HG03159 (cell line): ENCODE data around the gene LRRC75A.
A peak's percentile ranks its signal among the peaks of the same experiment; 100 is the strongest.
"Not testable (repeated sequence)": the region's sequence is repeated elsewhere in the genome, so short reads cannot be mapped to it uniquely, and the experiment has no call there.

Source experiments
- ATAC-seq: cut with Tn5 transposase; IDR thresholded peaks from one replicate; pipeline ENCODE4 v1.9.1; 2021; ENCODE audit warnings: mild to moderate bottlenecking, moderate library complexity; ENCODE audit not compliant: unreplicated experiment

Gene LRRC75A, protein sequence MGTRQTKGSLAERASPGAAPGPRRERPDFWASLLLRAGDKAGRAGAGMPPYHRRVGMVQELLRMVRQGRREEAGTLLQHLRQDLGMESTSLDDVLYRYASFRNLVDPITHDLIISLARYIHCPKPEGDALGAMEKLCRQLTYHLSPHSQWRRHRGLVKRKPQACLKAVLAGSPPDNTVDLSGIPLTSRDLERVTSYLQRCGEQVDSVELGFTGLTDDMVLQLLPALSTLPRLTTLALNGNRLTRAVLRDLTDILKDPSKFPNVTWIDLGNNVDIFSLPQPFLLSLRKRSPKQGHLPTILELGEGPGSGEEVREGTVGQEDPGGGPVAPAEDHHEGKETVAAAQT

DNA sequence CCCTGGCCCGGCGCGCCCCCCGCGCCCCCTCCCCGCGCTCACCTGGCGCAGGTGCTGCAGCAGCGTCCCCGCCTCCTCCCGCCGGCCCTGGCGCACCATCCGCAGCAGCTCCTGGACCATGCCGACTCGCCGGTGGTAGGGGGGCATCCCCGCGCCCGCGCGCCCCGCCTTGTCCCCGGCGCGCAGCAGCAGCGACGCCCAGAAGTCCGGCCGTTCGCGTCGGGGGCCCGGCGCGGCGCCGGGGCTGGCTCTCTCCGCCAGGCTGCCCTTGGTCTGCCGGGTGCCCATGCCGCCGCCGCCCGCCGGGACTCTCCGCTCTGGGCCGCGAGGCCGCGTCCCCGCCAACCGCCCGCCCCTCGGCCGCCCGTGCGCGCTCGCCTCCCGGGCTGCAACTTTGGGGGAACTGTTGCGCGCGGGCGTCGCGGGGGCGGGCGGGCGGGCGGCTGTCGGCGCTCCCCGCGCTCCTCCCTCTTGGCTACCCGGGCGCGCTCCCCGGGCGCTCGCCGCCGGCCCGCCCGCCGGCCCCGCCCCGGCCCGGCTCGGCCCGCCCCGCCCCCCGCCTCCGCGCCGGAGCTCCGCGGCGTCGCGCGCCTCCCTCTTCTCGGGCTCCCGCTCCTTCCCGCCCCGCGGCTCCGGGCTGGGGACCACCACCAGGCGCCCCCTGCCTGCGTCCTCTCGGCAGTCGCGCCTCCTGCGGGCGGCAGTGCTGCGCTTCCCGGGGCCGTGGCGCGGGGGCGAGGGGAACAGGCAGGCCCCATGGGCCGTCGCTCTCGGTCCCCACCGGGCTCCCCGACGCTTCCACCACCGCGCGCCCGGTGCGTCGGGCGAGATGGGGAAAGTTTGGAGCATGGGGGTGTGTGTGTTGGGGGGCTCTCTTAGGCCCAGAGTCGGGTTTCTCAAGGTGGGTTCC, at the start of gene LRRC75A:
TSS of gene LRRC75A (minus strand) at position 491 of the 910 bp plus-strand sequence. CDS start at position 288, 203 bp downstream.
- no peak for ATAC-seq

DNA sequence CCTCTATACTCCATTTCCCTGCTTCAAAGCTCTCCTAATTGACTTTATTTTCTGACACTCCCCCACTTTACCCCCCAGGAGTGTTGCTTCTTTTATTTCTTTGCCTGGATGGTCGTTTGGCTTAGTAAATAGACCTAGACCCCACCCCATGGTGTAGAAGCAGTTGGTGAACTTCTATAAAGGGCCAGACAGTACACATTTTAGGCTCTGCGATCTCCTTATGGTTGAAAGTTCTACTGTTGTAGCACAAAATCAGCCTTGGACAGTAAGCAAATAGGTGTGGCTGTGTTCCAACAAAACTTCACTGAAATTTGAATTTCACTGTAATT, 45.1 kb upstream of the LRRC75A start:
- no peak for ATAC-seq

DNA sequence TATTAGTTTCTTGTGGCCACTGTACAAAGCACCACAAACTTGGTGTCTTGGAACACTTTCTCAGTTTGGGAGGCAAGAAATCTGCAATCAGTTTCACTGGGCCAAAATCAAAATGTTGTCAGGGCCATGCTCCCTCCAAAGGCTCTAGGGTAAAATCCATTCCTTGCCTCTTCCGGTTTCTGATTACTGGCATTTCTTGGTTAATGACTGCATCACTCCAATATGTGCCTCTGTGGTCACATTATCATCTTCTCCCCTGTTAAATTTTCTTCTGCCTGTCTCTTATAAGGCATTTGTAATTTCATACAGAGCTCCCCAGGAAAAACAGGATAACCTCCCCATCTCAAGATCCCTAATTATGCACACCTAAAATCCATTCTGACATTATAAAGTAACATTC, 42.2 kb upstream of the LRRC75A start:
- ATAC-seq: no peak

DNA sequence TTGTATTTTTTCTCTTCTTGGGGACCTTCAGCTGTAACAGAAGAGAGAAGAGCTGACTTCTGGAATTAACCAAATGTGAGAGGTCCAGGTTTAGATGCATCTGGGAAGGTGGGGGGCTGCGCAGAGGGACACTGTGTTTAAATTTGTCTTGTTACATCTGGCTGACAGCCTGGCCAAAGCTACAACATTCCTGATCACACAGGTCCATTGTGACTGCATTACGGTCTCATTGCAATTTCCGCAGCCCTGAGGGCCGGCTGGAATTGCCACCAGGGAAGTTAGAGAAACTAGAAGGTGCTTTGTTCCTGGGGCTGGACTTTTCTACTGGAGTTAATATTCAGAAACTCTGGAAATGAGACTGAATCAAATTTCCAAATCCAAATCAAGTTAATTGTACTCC, 37.9 kb upstream of the LRRC75A start:
- ATAC-seq: no peak

DNA sequence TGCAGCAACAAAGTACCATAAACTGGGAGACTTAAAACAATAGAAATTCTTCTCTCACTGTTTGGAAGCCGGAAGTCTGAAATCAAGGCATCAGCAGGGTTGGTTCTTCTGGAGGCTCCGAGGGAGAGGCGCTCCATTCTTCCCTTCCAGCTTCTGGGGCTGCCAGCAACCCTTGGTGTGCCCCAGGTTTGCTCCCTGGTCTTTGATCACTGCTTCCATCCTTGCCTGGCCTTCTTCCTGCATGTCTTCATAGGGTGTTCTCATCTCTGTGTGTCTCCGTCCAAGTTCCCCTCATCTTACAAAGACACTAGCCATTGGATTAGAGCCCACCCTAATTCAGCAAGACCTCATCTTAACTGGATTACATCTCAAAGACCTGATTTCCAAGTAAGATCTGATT, 35.3 kb upstream of the LRRC75A start:
- ATAC-seq: no peak

DNA sequence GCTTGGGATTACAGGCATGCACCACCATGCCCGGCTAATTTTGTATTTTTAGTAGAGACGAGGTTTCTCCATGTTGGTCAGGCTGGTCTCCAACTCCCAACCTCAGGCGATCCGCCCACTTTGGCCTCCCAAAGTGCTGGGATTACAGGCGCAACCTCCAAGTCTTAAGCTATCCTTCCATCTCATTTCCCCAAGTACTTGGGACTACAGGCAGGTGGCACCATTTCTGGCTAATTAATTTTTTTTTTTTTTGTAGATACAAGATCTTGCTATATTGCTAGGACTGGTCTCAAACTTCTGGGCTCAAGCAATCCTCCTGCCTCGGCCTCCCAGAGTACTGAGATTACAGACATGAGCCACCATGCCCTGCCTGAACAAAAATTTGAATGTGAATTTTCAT, 33.6 kb upstream of the LRRC75A start:
- ATAC-seq: not testable (repeated sequence)

DNA sequence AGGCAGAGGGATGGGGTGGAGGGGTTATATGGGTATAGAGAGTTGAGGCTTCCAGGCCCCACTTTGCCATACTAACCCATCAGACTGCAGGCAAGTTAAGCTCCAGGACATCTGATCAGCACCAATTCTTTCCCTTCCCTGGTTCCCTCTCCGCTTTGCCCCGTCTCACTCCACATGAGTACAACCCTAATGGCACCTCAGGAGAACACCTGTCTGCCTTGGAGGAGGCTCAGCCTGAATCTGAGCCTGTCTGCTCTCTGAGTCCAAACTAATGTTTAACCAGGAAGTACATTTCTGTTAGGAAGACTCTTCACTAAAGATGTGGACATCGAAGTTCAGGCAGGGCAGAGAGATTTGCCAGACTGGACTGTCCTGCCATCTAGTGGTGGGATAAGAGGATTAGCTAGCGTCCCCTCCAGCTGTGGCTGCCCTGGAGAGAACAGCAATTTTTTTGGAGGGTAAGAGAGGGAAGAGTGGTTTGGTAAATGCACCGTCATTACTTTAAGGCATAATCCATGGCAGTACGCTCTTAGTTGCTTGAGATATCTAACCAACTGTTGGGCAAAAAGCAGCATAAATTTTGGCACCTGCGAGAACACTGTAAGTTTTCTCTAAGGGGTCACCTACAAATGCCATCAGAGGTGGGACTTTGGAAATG, 29.2 kb upstream of the LRRC75A start:
- ATAC-seq: peak; percentile 66

DNA sequence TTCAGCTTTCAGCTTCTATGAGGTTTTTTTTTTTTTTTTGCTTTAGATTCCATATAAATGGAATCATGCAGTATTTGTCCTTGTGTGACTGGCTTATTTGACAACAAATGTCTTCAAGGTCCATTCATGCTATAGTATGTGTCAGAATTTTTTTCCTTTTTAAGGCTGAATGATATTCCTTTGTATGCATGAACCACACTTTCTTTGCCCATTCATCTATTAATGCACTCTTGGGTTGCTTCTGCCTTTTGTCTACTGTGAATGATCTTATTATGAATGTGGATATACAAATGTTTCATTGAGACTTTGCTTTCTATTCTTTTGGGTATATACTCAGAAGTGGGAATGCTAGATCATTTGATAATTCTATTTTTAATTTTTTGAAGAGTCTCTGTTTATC, 27.0 kb upstream of the LRRC75A start:
- ATAC-seq: no peak

DNA sequence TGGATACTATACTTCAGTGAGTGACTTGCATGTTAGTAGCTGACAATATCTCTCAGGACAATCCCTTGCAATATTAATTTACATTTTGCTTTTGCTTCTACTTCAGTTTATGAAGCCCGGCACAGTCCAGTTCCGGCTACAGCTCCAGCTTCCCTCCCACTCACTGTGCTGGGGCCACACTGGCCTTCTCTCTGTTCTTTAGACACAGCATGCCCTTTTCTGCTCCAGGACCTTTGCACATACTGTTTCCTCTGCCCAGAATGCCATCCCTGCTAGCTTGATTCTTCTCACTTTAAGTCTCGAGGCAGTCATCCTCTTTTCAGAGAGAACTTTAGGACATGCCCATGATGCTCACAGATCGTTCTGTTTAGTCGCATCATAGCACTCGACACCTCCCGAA, 25.5 kb upstream of the LRRC75A start:
- ATAC-seq: no peak

DNA sequence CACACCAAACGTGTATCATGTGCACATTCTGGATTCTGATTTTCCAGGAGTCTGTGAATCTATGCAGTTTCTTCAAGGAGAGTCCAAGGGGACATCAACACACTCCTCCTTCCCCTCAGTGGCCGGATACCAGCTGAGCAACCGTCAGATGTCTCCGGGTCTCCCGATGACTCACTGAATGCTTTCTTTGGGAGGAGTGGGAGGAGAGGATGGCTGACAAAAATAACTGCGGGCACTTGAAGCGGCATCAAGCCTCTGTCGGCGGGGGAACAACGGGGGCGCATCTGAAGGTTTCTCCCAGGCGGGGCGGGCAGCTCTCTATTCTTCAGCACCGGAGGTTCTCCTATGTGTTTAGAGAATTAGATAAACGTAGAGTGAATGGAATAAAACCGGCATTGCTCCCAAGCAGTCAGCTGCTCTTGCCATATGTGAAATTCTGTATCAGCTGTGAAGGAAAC, 24.6 kb upstream of the LRRC75A start:
- no peak for ATAC-seq

DNA sequence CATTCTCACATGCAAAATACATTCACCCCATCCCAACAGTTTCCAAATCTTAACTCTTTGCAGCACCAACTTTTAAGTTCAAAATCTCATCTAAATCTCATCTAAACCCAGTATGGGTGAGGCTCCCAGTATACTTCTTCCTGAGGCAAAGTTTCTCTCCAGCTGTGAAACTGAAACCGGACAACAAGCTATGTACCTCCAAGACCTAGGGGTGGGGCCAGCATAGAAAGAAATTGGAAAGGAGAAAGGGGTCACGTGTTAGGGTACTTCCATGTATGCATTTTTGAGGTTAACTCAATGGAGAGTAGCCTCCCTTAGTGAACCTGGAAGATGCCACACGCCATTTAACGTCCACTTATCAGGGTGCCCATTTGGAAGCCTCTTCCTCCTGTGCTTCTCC, 23.9 kb upstream of the LRRC75A start:
- no peak for ATAC-seq

DNA sequence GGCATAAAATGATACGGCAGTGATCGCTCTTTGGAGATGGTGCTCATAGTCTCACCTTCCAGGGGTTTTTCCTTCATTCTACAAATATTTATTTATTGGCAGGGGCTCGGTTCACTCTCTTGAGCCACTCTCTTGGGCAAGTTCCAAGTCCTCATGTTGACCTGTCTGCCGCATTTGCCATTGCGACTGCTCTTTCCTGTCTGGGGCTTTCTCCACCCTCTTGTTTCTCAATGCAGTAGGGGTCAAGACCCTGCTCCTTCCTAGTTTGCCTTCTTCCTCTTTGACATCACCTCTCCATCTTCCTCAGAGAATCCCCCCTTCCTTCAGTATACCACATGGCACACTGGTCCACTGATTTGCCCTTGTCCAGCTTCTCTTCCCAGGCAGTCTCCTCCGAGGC, 21.9 kb upstream of the LRRC75A start:
- ATAC-seq: no peak

DNA sequence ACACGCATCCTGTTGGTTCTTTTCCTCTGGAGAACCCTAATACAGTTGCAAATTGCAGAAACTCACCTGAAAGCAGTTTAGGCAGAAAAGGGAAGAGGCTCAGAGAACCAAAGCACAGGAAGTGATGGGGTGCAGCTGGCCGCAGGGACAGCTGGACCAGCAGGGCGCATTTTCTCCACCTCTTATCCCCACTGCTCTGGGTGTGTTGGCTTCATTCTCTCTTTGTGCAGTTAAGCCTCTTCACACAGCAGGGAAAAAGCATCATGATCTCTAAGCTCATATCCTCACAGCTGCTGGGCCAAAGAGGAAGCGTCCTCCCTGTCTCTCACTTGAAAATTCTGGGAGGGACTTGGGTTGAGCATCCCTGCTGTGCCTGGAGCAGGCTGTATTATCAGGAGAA, 20.0 kb upstream of the LRRC75A start:
- ATAC-seq: no peak

DNA sequence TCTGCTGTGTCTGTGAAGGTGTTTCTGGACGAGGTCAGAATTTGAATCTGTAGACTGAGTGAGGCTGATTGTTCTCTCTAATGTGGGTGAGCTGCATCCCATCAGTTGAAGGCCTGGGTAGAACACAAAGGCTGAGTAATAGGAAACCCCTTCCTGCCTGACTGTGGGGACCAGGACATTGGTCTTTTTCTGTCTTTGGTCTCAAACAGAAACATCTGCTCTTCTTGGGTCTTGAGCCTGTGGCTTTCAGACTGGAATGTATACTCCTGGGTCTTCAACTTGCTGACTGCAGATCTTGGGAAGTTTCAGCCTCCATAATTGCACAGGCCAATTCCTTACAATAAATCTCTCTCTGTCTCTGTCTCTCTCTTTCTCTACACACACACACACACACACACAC, 19.6 kb upstream of the LRRC75A start:
- ATAC-seq: no peak

DNA sequence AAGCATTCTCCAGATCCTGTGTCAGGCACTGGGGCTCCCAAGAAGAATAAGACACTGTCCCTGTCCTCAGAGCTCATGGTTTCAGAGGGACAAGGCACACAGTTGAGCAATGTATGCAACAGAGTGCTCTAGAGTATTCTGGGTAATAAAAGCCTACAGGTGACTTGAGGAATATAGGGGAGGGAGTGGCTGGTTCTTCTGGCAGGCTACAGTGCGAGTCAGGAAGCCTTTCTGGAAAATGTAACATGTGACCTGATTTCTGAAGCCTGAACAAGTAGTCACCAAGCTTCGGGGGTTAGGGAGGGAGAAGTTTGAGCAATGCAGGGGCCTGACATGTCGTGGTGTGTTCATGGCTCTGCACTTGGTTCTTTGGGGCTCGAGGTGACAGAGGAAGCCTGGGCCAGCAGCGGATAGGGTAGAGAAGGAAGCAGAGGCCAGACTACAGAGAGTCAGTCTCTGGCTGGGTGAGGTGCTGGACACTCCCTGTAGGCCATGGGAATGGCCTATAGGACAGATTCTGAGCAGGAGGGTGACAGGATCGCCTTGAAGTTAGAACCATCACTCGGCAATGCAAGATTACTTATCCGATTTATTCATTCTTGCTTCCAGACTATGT, 16.0 kb upstream of the LRRC75A start:
- ATAC-seq: no peak

DNA sequence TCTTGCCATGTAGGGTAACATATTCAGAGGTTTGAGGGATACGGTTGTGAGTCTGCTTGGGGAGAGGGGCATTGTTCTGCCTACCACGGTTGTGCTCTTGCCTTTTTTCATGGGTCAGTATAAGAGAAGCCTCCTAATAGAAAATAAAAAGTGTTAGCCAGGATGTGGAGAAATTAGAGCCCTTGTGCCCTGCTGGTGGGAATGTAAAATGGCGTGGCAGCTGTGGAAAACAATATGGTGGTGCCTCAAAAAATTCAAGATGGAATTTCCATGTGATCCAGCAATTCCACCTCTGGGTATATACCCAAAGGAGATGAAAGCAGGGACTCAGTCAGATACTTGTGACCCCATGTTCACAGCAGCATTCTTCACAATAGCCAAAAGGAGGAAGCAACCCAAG, 14.2 kb upstream of the LRRC75A start:
- no peak for ATAC-seq

DNA sequence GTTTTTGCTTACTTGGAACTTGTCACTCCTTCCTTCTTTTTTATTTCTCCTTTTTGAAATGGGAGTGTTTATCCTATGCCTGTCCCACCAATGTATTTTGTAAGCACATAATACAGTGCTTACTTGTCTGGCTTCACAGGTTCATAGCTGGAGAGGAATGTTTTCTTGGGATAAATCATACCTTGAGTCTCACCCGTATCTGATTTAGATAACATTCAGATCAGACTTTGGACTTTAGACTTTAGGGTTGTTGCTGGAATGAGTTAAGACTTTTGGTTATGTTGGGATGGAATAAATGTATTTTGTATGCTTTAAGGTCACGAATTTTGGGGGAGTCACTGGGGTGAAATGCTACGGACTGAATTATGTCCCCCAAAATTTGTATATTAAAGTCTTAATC, 13.0 kb upstream of the LRRC75A start:
- ATAC-seq: no peak

DNA sequence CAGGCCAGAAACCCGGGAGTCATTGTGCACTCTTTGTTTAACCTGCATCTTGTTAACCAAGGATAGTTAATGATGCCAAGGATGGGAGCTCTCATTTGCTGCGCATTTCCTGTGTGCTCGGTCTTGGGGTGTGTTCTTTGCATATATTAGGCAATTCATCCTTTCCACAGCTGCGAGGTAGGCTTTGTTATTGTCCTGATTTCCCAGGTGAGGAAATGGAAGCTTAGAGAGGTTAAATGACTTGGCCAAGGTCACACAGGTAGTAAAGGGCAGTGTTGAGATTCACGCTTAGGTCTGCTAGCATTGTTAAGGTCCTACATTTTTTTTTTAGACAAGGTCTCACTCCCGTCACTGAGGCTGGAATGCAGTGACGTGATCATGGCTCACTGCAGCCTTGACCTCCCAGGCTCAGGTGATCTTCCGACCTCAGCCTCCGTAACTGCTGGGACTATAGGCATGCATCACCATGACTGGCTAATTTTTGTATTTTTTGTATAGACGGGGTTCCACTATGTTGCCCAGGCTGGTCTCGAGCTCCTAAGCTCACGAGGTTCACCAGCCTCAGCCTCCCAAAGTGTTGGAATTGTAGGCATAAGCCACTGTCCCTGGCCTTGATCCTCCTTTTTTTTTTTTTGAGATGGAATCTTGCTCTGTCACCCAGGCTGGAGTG, 5.0 kb upstream of the LRRC75A start:
- ATAC-seq: no peak

DNA sequence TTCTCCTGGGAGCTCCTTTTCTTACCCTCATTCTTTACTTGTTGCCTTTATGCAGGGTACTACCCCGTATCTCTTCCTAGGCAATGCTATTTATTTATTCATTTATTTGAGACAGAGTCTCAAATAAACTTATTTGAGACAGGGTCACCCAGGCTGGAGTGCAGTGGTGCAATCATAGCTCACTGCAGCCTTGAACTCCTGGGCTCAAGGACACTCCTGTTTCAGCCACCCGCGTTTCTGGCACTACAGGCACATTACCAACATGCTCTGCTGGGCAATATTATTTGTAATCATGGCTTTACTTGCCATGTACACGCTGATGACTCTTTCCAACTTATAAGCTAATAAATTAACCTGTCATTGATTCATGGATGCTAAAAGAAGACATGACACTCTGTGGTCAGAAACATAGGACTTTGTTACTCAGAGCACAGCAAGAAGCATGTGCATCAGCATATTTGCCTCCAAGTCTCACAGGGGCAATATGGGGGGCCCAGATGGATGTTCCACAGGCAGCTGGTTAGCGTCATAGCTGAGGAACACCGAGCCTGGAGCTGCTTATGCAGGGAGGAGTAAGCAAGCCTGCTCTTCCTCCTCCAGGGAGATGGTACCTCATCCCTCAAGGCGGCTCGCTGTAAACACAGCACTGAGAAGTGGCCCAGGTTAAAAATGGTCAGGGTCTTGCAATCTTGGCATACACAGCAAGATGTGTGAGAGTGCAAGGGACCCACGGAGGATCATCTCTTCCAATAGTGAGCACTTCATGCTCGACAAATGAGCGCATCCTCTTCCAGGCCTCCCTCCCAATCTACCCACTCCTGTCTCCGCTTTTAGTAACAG, 4.2 kb upstream of the LRRC75A start:
- no peak for ATAC-seq

DNA sequence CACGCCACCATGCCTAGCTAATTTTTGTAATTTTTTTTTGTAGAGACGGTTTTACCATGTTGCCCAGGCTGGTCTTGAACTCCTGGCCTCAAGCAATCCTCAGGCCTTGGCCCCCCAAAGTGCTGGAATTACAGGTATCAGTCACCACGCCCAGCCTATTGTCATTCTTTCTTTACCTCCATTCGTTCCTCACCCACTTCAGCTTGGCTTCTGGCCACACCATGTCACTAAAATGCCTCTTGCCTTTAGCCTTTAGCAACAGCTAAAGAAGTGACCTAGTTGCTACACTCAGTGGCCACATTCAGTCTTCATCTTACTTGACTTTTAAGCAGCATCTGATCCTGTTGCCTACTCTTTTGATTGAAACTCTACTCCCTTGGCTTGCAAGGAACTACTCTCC, 3.6 kb upstream of the LRRC75A start:
- no peak for ATAC-seq
